AG04449 (cell line): ENCODE measurements around the gene CDK5RAP2.

Experiments used
- CTCF ChIA-PET: fragments of 350-600 bp; formaldehyde crosslinking; extraction: SDS; loops from one replicate; lab custom pipeline; 2021; ENCODE audit warnings: antibody characterized with exemption; lab: Yijun Ruan, JAX
- POLR2A ChIA-PET: fragments of 400-600, 350-600 bp; formaldehyde crosslinking; extraction: SDS; loops from one replicate; lab custom pipeline; 2020; ENCODE audit warnings: antibody characterized with exemption, inconsistent platforms; lab: Yijun Ruan, JAX
- DNase-seq: peaks from one replicate; pipeline ENCODE4 v3.0.0-alpha.2; 2010; ENCODE audit warnings: low read depth, low spot score
- H3K4me3 ChIP-seq: 2 replicates; pipeline ENCODE4 v1.5.1; 2011; ENCODE audit warnings: low read depth, mild to moderate bottlenecking, control low read depth, low read length
- CTCF ChIP-seq: IDR thresholded peaks from one replicate; pipeline ENCODE4 v1.5.1; 2011; ENCODE audit warnings: mild to moderate bottlenecking, moderate library complexity, low read length, control low read depth, inconsistent platforms; ENCODE audit not compliant: insufficient read depth; ENCODE audit errors: missing control alignments

The CDK5RAP2 gene

GRCh38 chr9:120391691-120392090 lies 188.3 kb downstream of the CDK5RAP2 start:
- ChIA-PET POLR2A (no interaction called here), CTCF (interaction anchor here (1.5 to 2.5 kb wide), 2 partner anchors 42 to 47 kb away, joined by 3 to 8 read pairs; no protein-coding TSS in a partner anchor)
- H3K4me3 ChIP-seq = no peak overlapping the region
- no peak for DNase-seq
- TF ChIP-seq CTCF = no peak

GRCh38 chr9:120390637-120391190 lies 189.3 kb downstream of the CDK5RAP2 start:
- H3K4me3 ChIP-seq = no peak overlapping the region
- CTCF ChIA-PET = interaction anchor here (2.5 kb wide), 1 partner anchor 48 kb away, joined by 8 read pairs; no protein-coding TSS in a partner anchor
- TF ChIP-seq CTCF = no peak
- no peak for DNase-seq
- POLR2A ChIA-PET = no interaction called here

- no peak overlapping the region for H3K4me3 ChIP-seq
- no peak for DNase-seq
- ChIA-PET CTCF (no interaction called here), POLR2A (no interaction called here)
- TF ChIP-seq CTCF = no peak
These were observed 190.1 kb downstream of the CDK5RAP2 start for GRCh38 chr9:120389867-120390266.

GRCh38 chr9:120389300-120389699 lies 190.7 kb downstream of the CDK5RAP2 start:
- ChIA-PET CTCF (no interaction called here), POLR2A (interaction anchor here (0.6 kb wide), 1 partner anchor 23 kb away, joined by 4 read pairs; no protein-coding TSS in a partner anchor)
- no peak overlapping the region for H3K4me3 ChIP-seq
- TF ChIP-seq CTCF = no peak
- DNase-seq = no peak

GRCh38 chr9:120388003-120388855 lies 191.7 kb downstream of the CDK5RAP2 start:
- POLR2A ChIA-PET = no interaction called here
- TF ChIP-seq CTCF = no peak
- DNase-seq = no peak
- CTCF ChIA-PET = interaction anchor here (0.7 kb wide), 1 partner anchor 8 kb away, joined by 4 read pairs; no protein-coding TSS in a partner anchor
- no peak overlapping the region for H3K4me3 ChIP-seq

GRCh38 chr9:120387257-120388002 lies 192.5 kb downstream of the CDK5RAP2 start:
- ChIA-PET CTCF (no interaction called here), POLR2A (no interaction called here)
- DNase-seq = no peak
- no peak for TF ChIP-seq CTCF
- no peak overlapping the region for H3K4me3 ChIP-seq
